B cell (primary cell): Measurements from ENCODE around the gene POU5F1. TPM values are rescaled to one million over a fixed set of nuclear protein-coding genes. Genes with fewer than 3 reads are reported as not detected.

ENCODE experiments used
- ATAC-seq: fragments of 200-7000 bp; cut with Tn5 transposase; one replicate; pipeline ENCODE4 v1.10.0; 2021; ENCODE audit warnings: low read depth, mild to moderate bottlenecking, moderate number of reproducible peaks, moderate library complexity
- CTCF ChIA-PET: fragments of 350-600 bp; sonication (Branson Sonifier 250); formaldehyde crosslinking; loops from one replicate; lab custom pipeline; 2021; ENCODE audit warnings: antibody characterized with exemption, inconsistent platforms; lab: Charles Lee
- POLR2A ChIA-PET: fragments of 350-600 bp; sonication (Branson Sonifier 250); formaldehyde crosslinking; loops from one replicate; lab custom pipeline; 2021; ENCODE audit warnings: antibody characterized with exemption; lab: Charles Lee
- DNase-seq: peaks from one replicate; pipeline ENCODE4 v3.0.0; 2013
- H2AFZ ChIP-seq: 2 replicates; pipeline ENCODE4 v1.6.1; 2012; ENCODE audit warnings: mild to moderate bottlenecking, low read depth, low read length; ENCODE audit not compliant: insufficient read depth, poor library complexity, severe bottlenecking
- H3K27ac ChIP-seq, 2 donors: 1 replicate in 1 of 2; 2 replicates in 1 of 2; pipeline ENCODE4 v1.5.1; 2012 to 2013; ENCODE audit warnings: low read length in 2 of 2, mild to moderate bottlenecking in 2 of 2, moderate library complexity in 1 of 2
- H3K27me3 ChIP-seq, 4 experiments: fragments of 200-600 bp in 1 of 4; sonication (generic) in 1 of 4; replicated peaks in 1 of 4; 1 replicate in 2 of 4; 2 replicates in 2 of 4; pipeline versions ENCODE4 v1.6.1 to v1.7.0; 2013 to 2016; ENCODE audit warnings: low read length in 3 of 4, mild to moderate bottlenecking in 2 of 4, mixed read lengths in 1 of 4, moderate library complexity in 1 of 4; ENCODE audit not compliant: insufficient read depth in 4 of 4, control insufficient read depth in 3 of 4; ENCODE audit errors: control extremely low read depth in 1 of 4
- H3K36me3 ChIP-seq, 2 experiments: replicated peaks in 1 of 2; 1 replicate in 1 of 2; 2 replicates in 1 of 2; pipeline versions ENCODE4 v1.6.1 to v1.7.1; 2013; ENCODE audit warnings: low read length in 1 of 2; ENCODE audit not compliant: insufficient read depth in 2 of 2, control insufficient read depth in 1 of 2; ENCODE audit errors: control extremely low read depth in 1 of 2, extremely low read depth in 1 of 2
- H3K4me1 ChIP-seq, 2 donors: fragments of 200-600 bp in 1 of 2; sonication (generic) in 1 of 2; 1 replicate in 1 of 2; 2 replicates in 1 of 2; pipeline versions ENCODE4 v1.5.1 to v1.6.1; 2013 to 2017; ENCODE audit warnings: low read length in 2 of 2; ENCODE audit not compliant: control insufficient read depth in 2 of 2, insufficient read depth in 2 of 2
- H3K4me2 ChIP-seq: replicated peaks from 2 replicates; pipeline ENCODE3; 2012; ENCODE audit warnings: mild to moderate bottlenecking, low read depth, low read length; ENCODE audit not compliant: poor library complexity, severe bottlenecking
- H3K4me3 ChIP-seq, 5 experiments: fragments of 200-600 bp in 1 of 5; sonication (generic) in 1 of 5; 1 replicate in 3 of 5; 2 replicates in 2 of 5; pipeline versions ENCODE4 v1.5.1 to v1.7.0; 2011 to 2016; ENCODE audit warnings: low read length in 4 of 5, mild to moderate bottlenecking in 4 of 5, low read depth in 2 of 5, control low read depth in 1 of 5, moderate library complexity in 1 of 5; ENCODE audit not compliant: insufficient read depth in 1 of 5; ENCODE audit errors: control extremely low read depth in 1 of 5, extremely low read depth in 1 of 5
- H3K79me2 ChIP-seq: fragments of 200-600 bp; sonication (generic); one replicate; pipeline ENCODE4 v1.6.0; 2016; ENCODE audit warnings: low read length; ENCODE audit not compliant: control insufficient read depth, insufficient read depth
- H3K9ac ChIP-seq: fragments of 200-600 bp; sonication (generic); 2 replicates; pipeline ENCODE4 v1.6.1; 2017; ENCODE audit warnings: mild to moderate bottlenecking, low read length, moderate library complexity
- H3K9me3 ChIP-seq, 3 donors: one replicate each; pipeline versions ENCODE4 v1.6.1 to v1.7.1; 2013; ENCODE audit warnings: low read length in 2 of 3; ENCODE audit not compliant: control insufficient read depth in 2 of 3, insufficient read depth in 1 of 3; ENCODE audit errors: control extremely low read depth in 1 of 3
- H4K20me1 ChIP-seq: 2 replicates; pipeline ENCODE4 v1.6.0; 2012; ENCODE audit warnings: mild to moderate bottlenecking, low read length; ENCODE audit not compliant: insufficient read depth, control insufficient read depth, poor library complexity, severe bottlenecking
- H3K27ac Mint-ChIP-seq: one replicate; pipeline ENCODE4 v1.8.0; 2021; ENCODE audit warnings: mixed read lengths
- H3K27me3 Mint-ChIP-seq: one replicate; pipeline ENCODE4 v1.8.0; 2021; ENCODE audit warnings: mixed read lengths
- H3K4me1 Mint-ChIP-seq: one replicate; pipeline ENCODE4 v1.8.0; 2021; ENCODE audit warnings: mixed read lengths
- H3K4me3 Mint-ChIP-seq: one replicate; pipeline ENCODE4 v1.8.0; 2021; ENCODE audit warnings: mixed read lengths
- H3K9me3 Mint-ChIP-seq: one replicate; pipeline ENCODE4 v1.8.0; 2022; ENCODE audit warnings: mixed read lengths; ENCODE audit not compliant: insufficient read depth
- EZH2 ChIP-seq: IDR thresholded peaks from 2 replicates; pipeline ENCODE4 v1.6.1; 2012; ENCODE audit warnings: borderline replicate concordance, low read depth, mild to moderate bottlenecking, moderate library complexity, low read length; ENCODE audit not compliant: insufficient read depth, poor library complexity, severe bottlenecking
- WGBS: methylation state at CpG from one replicate; pipeline ENCODE4 v1.1.5; 2013; ENCODE audit warnings: missing lambda C conversion rate; ENCODE audit not compliant: insufficient coverage; 5-methylcytosine and 5-hydroxymethylcytosine counted together
- intact Hi-C: fragments of 100-400 bp; cut with micrococcal nuclease; formaldehyde crosslinking; loops from one replicate; pipeline ENCODE4 v1.10.0; 2022
- polyA plus RNA-seq: library from polyadenylated mRNA; depleted of rRNA; stranded (reverse); fragments of >200 nt; gene quantifications from 2 replicates; pipeline ENCODE4 v1.2.3, GENCODE V29; 2012
- total RNA-seq, 2 donors: library from RNA; stranded (reverse); fragments of 120-200 nt in 1 of 2; gene quantifications; 1 replicate in 1 of 2; 2 replicates in 1 of 2; pipeline versions ENCODE4 v1.2.3 to v1.2.4, GENCODE V29; 2013 to 2022
- TF ChIP-seq, protein P1 (sequence below): fragments of 200-600 bp; IDR thresholded peaks from one replicate; pipeline ENCODE4 v1.8.0; 2022; ENCODE audit warnings: antibody characterized with exemption, mild to moderate bottlenecking

POU5F1 gene
- total and polyA plus RNA-seq, 2 donors (not counting 1 experiment from before 2014, with no cell fraction given), result 0.76 to 0.88 TPM

DNA sequence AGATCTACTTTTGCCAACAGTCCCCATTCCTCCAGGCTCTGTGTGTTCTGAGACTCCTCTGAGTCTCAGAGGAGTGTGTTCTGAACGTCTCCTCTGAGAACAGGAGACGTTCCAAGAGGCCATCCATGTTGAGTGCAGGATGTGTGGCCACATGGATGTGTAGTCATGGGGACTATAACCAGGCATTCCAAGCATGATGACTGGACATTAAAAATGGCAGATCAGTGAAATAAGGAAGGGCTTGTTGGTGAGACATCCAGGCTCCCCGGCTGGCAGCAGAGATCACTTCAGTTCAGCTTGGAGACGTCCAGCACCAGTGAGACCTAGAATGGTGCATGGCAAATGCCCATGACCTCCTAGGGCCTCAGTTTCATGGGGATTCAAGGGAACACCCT lies 34.3 kb upstream of the POU5F1 start:
- H3K79me2 ChIP-seq, result no peaks in the 10 kb centered on the region
- Mint-ChIP-seq H3K4me3 (peak overlapping the region; percentile 57), H3K27ac (peak overlapping the region; percentile 97), H3K4me1 (peaks cover 39% of the 10 kb centered on the region), H3K9me3 (no peaks in the 10 kb centered on the region), H3K27me3 (no peaks in the 10 kb centered on the region)
- DNase-seq, result no peak
- CTCF ChIA-PET, result interaction anchor here (1.0 to 1.3 kb wide), 2 partner anchors 8 to 193 kb away, joined by 3 read pairs; no protein-coding TSS in a partner anchor
- 100% methylated on average over 4 of the region's 4 CpGs for WGBS
- intact Hi-C loops, result loop anchor here (1.0 kb wide), 1 partner anchor 68 kb away; the partner anchor contains the start of gene HLA-C
- H3K4me2 ChIP-seq, result peak overlapping the region; percentile 75
- POLR2A ChIA-PET, result interaction anchor here (0.7 kb wide), 1 partner anchor 103 kb away, joined by 3 read pairs; no protein-coding TSS in a partner anchor
- H3K27me3 ChIP-seq, result no peaks in the 10 kb centered on the region
- H3K4me1 ChIP-seq, result peaks cover 21 to 41% of the 10 kb centered on the region in 2 donors
- no peak overlapping the region for H2AFZ ChIP-seq
- H3K27ac ChIP-seq, result peak overlapping the region; percentile 94 to 95
- no peak for TF ChIP-seq EZH2
- TF ChIP-seq, protein P1, sequence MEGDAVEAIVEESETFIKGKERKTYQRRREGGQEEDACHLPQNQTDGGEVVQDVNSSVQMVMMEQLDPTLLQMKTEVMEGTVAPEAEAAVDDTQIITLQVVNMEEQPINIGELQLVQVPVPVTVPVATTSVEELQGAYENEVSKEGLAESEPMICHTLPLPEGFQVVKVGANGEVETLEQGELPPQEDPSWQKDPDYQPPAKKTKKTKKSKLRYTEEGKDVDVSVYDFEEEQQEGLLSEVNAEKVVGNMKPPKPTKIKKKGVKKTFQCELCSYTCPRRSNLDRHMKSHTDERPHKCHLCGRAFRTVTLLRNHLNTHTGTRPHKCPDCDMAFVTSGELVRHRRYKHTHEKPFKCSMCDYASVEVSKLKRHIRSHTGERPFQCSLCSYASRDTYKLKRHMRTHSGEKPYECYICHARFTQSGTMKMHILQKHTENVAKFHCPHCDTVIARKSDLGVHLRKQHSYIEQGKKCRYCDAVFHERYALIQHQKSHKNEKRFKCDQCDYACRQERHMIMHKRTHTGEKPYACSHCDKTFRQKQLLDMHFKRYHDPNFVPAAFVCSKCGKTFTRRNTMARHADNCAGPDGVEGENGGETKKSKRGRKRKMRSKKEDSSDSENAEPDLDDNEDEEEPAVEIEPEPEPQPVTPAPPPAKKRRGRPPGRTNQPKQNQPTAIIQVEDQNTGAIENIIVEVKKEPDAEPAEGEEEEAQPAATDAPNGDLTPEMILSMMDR, result no peak
- H3K4me3 ChIP-seq, result peak overlapping the region in 1 of 5 experiments; percentile 63
- ATAC-seq, result no peak
- no peaks in the 10 kb centered on the region for H3K36me3 ChIP-seq
- H3K9me3 ChIP-seq, result no peaks in the 10 kb centered on the region
- H4K20me1 ChIP-seq, result no peaks in the 10 kb centered on the region
- H3K9ac ChIP-seq, result no peak overlapping the region

DNA sequence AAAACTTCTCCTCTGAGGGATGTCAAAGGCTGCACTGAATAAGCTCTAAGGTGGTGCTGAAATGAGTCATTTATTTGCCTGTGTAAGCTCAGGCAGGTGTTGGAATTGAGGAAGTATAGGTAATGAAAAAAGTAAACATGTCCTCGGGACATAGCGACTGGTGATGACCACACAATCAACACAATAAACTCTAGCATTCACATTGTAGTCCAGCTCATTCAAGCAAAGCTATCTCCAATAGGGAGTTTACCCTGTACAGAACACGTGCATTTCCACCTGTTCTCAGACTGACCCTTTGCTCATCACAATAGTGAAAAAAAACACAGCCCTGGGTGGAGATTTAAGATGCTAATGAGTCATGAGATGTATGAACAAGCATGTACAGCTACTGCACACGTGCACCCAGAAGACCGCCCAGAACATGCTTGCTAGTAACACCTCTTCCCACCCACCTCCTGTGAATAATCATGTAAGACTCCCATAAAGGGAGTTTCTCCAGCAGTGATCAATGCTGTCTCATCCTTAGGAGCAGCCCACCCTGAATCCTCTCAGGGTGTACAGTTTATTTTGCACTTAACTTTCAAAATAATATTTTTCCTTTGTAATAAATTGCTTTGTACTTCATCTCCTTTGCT lies 33.0 kb upstream of the POU5F1 start:
- Histone ChIP-seq H3K9ac (peak overlapping the region; percentile 69), H4K20me1 (no peaks in the 10 kb centered on the region), H2AFZ (peak overlapping the region; percentile 73), H3K9me3 (no peaks in the 10 kb centered on the region), H3K4me2 (peak overlapping the region; percentile 75), H3K4me3 (peak overlapping the region; percentile 52 to 96 (median 75)), H3K27me3 (no peaks in the 10 kb centered on the region), H3K79me2 (peaks cover 2% of the 10 kb centered on the region), H3K4me1 (peaks cover 21 to 54% of the 10 kb centered on the region in 2 donors), H3K27ac (peak overlapping the region; percentile 94 to 95), H3K36me3 (no peaks in the 10 kb centered on the region)
- peak overlapping the region; percentile 97 for H3K4me3 Mint-ChIP-seq
- no peaks in the 10 kb centered on the region for H3K9me3 Mint-ChIP-seq
- intact Hi-C loops, result no loop called here
- ChIA-PET POLR2A (interaction anchor here (0.7 to 2.1 kb wide), 6 partner anchors 8 to 164 kb away, joined by 3 to 10 read pairs (median 6); no protein-coding TSS in a partner anchor), CTCF (interaction anchor here (0.6 to 2.1 kb wide), 5 partner anchors 11 to 351 kb away, joined by 3 to 13 read pairs (median 4); no protein-coding TSS in a partner anchor)
- TF ChIP-seq, protein P1, result no peak
- TF ChIP-seq EZH2, result no peak
- DNase-seq, result peak; percentile 86
- H3K27ac Mint-ChIP-seq, result peak overlapping the region; percentile 97
- peak; percentile 55 for ATAC-seq
- WGBS, result 0% methylated on average over 2 of the region's 5 CpGs
- peaks cover 50% of the 10 kb centered on the region for H3K4me1 Mint-ChIP-seq
- H3K27me3 Mint-ChIP-seq, result no peaks in the 10 kb centered on the region
